MG63 (cell line): ENCODE measurements around the gene GDF2. TPM values are rescaled to one million over a fixed set of nuclear protein-coding genes. Genes with fewer than 3 reads are reported as not detected.

Experiments
- DNase-seq: peaks from one replicate; pipeline ENCODE4 v3.0.0-alpha.2; 2020
- H3K27me3 ChIP-seq: fragments of 250-450 bp; sonication (Bioruptor Pico); 2 replicates; pipeline ENCODE4 v1.5.1; 2020; ENCODE audit warnings: mild to moderate bottlenecking, moderate library complexity
- H3K36me3 ChIP-seq: fragments of 250-450 bp; sonication (Bioruptor Pico); 2 replicates; pipeline ENCODE4 v1.5.1; 2020; ENCODE audit warnings: mild to moderate bottlenecking, moderate library complexity
- H3K4me3 ChIP-seq: fragments of 250-450 bp; sonication (Bioruptor Pico); 2 replicates; pipeline ENCODE4 v1.5.1; 2020; ENCODE audit warnings: mild to moderate bottlenecking, moderate library complexity
- H3K9me3 ChIP-seq: fragments of 250-450 bp; sonication (Bioruptor Pico); 2 replicates; pipeline ENCODE4 v1.5.1; 2020; ENCODE audit warnings: mild to moderate bottlenecking, moderate library complexity
- total RNA-seq: library from RNA; depleted of rRNA; stranded (reverse); fragments of >200 nt; shearing (Covaris generic); gene quantifications from 2 replicates; pipeline ENCODE4 v1.2.3, GENCODE V29; 2014; ENCODE audit warnings: low replicate concordance

The GDF2 gene
- total RNA-seq, 1 experiment from 2014 or later = not detected

DNA sequence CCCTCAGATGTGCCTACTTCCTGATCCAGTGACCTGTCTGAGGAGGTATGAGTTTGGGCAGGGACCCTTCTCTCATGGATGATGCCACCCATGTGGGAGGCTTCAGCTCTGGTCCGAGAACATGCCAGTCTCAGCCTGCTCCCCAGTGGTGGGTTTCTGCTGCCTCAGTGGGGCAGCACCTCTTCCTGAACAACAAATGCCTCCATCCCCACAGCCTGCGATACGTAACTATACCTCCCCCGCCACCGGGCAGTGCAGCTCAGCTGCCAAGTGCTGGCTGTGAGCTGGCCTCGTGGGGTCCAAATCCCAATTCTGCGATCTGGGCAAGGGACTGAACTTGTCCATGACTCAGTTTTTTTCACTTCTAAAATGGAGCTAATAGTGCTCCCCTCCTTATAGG is 19.1 kb upstream of the GDF2 start:
- no peaks in the 10 kb centered on the region for H3K9me3 ChIP-seq
- DNase-seq = no peak
- no peaks in the 10 kb centered on the region for H3K36me3 ChIP-seq
- no peak overlapping the region for H3K4me3 ChIP-seq
- H3K27me3 ChIP-seq = 0 out of 2 replicates have a peak, but pooled peaks cover 3% of the 10 kb centered on the region

GRCh38 chr10:47303866-47304265 is 18.4 kb upstream of the GDF2 start:
- Histone ChIP-seq H3K36me3 (no peaks in the 10 kb centered on the region), H3K27me3 (no peaks in the 10 kb centered on the region), H3K4me3 (no peak overlapping the region), H3K9me3 (no peaks in the 10 kb centered on the region)
- DNase-seq = no peak

GRCh38 chr10:47305566-47305965 is 16.7 kb upstream of the GDF2 start:
- Histone ChIP-seq H3K4me3 (no peak overlapping the region), H3K36me3 (no peaks in the 10 kb centered on the region), H3K27me3 (no peaks in the 10 kb centered on the region), H3K9me3 (no peaks in the 10 kb centered on the region)
- DNase-seq = no peak

- no peaks in the 10 kb centered on the region for H3K27me3 ChIP-seq
- H3K4me3 ChIP-seq = no peak overlapping the region
- DNase-seq = no peak
- H3K9me3 ChIP-seq = no peaks in the 10 kb centered on the region
- no peaks in the 10 kb centered on the region for H3K36me3 ChIP-seq
These were observed 15.7 kb upstream of the GDF2 start for GRCh38 chr10:47306387-47307210.

DNA sequence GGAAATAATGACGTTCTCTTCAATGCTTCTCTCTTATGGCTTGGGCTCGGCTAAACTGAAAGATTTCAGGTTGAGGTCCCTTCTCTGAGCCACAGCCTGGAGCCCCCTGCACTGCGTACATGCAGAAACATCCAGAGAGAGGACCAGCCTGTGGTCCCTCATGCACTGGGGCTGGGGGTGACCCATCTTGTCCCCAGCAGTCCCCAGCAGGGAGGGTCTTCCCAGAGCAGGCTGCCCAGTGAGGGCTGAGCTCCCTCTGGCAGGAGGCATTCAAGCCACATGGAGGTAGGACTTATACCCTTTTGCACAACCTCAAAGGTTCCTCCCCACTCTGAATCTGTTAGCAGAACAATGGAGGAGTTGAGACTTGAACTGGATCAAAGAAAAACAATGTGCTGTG is 14.9 kb upstream of the GDF2 start:
- no peak for DNase-seq
- no peaks in the 10 kb centered on the region for H3K36me3 ChIP-seq
- no peaks in the 10 kb centered on the region for H3K27me3 ChIP-seq
- no peak overlapping the region for H3K4me3 ChIP-seq
- no peaks in the 10 kb centered on the region for H3K9me3 ChIP-seq

DNA sequence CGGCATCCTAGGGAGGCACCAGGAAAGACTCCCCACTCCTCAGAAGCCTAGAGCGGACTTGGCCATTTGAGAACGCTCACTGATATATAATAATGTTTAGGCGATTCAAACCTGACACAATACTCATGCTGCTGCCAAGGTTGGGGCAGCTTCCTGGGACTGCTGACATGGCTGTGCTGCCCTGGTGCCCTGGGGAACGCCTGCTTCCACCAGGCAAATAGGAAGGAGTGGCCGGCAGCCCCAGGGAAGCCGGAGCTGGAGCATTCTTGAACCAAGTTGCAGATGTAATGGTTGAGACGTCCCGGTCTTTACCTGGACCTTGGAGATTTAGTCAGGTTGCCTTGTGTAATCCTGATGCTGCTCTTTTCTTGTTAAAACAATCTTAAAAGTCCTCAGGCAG is 13.5 kb upstream of the GDF2 start:
- DNase-seq = no peak
- Histone ChIP-seq H3K27me3 (no peaks in the 10 kb centered on the region), H3K36me3 (no peaks in the 10 kb centered on the region), H3K4me3 (no peak overlapping the region), H3K9me3 (no peaks in the 10 kb centered on the region)

- Histone ChIP-seq H3K4me3 (no peak overlapping the region), H3K27me3 (no peaks in the 10 kb centered on the region)
- no peak for DNase-seq
These were observed 12.7 kb upstream of the GDF2 start for GRCh38 chr10:47309408-47310089.

DNA sequence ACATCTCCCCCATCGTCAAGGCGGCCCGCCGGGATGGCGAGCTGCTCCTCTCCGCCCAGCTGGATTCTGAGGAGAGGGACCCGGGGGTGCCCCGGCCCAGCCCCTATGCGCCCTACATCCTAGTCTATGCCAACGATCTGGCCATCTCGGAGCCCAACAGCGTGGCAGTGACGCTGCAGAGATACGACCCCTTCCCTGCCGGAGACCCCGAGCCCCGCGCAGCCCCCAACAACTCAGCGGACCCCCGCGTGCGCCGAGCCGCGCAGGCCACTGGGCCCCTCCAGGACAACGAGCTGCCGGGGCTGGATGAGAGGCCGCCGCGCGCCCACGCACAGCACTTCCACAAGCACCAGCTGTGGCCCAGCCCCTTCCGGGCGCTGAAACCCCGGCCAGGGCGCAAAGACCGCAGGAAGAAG is 12.2 kb upstream of the GDF2 start:
- H3K4me3 ChIP-seq = no peak overlapping the region
- no peak for DNase-seq
- H3K9me3 ChIP-seq = no peaks in the 10 kb centered on the region
- H3K27me3 ChIP-seq = no peaks in the 10 kb centered on the region
- no peaks in the 10 kb centered on the region for H3K36me3 ChIP-seq

More at GRCh38 chr10:47309408-47310089, 12.7 kb upstream of the GDF2 start:
- Histone ChIP-seq H3K36me3 (no peaks in the 10 kb centered on the region), H3K9me3 (no peaks in the 10 kb centered on the region)

DNA sequence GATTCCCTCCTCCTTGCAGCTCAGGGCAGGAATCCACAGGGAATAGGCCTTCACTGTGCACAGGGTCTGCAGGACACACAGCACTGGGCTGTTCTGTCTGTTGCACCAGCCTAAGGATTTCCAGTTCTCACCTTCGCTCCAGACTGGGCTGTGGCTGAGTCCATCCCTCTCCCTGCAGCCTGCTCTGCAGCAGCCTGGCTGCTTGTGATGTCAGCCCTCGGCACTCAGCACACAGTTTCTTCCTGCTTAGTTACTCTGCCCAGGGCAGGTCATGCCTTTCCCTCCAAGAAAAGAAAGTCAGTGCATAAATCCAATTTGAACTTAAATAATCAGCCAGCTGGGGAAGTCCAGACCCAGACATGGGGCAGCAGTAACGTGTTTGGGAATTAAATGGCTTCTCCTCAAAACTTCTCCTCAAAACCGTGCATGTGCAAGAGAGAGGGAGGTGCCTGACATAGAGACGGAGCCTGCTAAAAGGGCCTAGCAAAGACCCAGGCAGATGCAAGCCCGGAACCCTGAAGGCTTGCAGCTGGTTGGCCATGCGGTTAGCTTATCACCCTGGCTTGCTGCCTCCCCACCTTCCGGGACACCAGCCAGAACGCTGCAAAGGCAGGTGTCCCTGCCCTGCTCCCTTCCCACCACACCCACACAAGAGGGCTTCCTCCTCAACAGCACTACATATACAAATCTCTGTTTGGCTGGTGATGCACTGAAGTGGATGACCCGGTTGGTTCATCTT is 10.9 kb upstream of the GDF2 start:
- H3K9me3 ChIP-seq = no peaks in the 10 kb centered on the region
- no peaks in the 10 kb centered on the region for H3K27me3 ChIP-seq
- no peak overlapping the region for H3K4me3 ChIP-seq
- no peak for DNase-seq
- H3K36me3 ChIP-seq = no peaks in the 10 kb centered on the region

DNA sequence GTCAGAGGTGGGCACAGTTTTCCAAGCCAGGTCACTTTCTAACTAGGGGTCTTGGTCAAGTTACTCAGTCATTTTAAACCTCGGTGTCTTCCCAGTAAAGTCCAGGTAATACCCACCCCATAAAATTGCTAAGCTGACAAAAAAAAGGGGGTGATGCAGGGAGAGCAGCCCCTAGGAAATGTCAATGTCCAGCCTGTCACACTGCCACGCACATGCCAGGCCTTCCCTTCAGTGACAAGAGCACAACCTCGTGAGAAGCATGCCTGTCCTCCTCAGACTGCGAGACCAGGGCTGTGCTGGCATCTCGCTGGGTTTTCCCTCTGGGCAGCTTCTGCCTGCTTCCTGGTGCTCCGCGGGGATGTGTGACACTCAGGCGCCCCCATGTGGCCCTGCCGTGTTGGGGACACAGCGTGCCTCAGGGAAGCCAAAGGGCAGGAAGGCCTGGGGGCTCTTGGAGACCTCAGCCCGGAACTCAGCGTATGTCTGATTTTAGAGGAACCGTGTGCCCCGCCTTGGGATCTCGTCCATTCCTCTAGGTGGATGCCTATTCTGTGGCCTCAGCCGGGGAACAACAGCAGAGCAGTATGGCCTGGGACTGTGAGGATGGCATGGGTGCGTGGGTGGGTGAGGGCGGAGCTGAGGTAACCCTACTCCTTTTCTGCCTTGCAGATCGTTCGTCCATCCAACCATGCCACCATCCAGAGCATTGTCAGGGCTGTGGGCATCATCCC is 10.2 kb upstream of the GDF2 start:
- Histone ChIP-seq H3K36me3 (no peaks in the 10 kb centered on the region), H3K27me3 (no peaks in the 10 kb centered on the region), H3K4me3 (no peak overlapping the region), H3K9me3 (no peaks in the 10 kb centered on the region)
- peak; percentile 73 for DNase-seq

DNA sequence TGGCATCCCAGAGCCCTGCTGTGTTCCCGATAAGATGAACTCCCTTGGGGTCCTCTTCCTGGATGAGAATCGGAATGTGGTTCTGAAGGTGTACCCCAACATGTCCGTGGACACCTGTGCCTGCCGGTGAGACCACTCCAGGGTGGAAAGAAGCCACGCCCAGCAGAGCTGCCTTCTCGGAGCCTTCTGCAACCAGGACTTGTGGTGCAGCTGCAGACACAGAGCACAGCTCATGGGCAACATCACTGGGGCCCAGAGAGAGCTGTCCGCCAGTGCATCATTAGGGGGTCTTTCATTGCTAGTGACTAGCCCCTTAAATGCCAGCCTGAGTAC is 9.6 kb upstream of the GDF2 start:
- H3K9me3 ChIP-seq = no peaks in the 10 kb centered on the region
- DNase-seq = no peak
- H3K4me3 ChIP-seq = no peak overlapping the region
- no peaks in the 10 kb centered on the region for H3K36me3 ChIP-seq
- H3K27me3 ChIP-seq = no peaks in the 10 kb centered on the region

DNA sequence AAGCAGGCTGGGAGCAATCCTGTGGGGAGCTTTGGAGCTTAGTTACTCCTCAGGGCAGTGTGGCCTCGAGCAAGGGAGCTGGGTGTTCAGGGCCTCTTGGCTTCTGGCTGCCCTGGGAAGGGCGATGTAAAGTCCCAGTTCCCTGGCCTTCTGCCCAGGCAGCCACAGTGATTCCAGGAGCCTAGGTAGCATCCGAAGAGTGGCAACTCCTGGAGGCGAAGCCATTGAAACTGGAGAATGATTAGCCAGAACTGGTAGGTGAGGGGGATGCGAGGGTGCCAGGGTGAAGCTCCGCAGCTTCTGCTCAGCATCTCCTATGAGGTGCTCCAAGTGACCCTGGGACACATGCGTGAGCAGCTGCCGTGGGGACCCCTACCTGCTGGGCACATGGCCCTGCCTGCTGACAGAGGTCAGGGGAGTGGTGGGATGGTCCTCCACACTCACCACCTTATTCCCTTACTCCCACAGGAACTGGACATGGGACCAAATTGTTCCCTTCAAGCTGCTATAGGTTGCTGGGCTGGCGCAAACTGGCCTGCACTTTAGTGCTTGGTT is 7.8 kb upstream of the GDF2 start:
- Histone ChIP-seq H3K9me3 (no peaks in the 10 kb centered on the region), H3K27me3 (no peaks in the 10 kb centered on the region), H3K4me3 (no peak overlapping the region), H3K36me3 (no peaks in the 10 kb centered on the region)
- DNase-seq = no peak

GRCh38 chr10:47315421-47315820 is 6.8 kb upstream of the GDF2 start:
- Histone ChIP-seq H3K27me3 (no peaks in the 10 kb centered on the region), H3K36me3 (no peaks in the 10 kb centered on the region), H3K4me3 (no peak overlapping the region), H3K9me3 (no peaks in the 10 kb centered on the region)
- no peak for DNase-seq

DNA sequence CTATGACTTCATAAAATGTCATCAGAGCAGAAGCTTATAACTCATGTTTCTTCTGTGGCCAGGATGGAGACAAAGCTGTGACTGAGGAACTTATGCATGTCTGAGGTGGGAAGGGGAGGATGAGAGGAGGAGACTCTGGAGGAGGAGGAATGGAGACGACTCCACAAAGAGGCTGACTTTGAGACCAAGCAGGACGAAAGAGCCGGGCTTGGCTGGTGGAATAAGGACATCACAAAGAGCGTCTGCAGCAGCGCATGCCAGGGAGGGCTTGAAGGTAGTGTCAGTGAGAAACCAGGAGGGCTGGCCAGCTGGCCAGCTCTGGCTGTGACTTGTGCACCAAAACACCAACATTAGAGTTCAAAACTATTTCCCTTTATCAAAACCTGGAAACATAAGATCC is 6.1 kb upstream of the GDF2 start:
- Histone ChIP-seq H3K36me3 (no peaks in the 10 kb centered on the region), H3K27me3 (no peaks in the 10 kb centered on the region), H3K4me3 (no peak overlapping the region), H3K9me3 (no peaks in the 10 kb centered on the region)
- DNase-seq = no peak

GRCh38 chr10:47317251-47317650 is 5.0 kb upstream of the GDF2 start:
- no peak overlapping the region for H3K4me3 ChIP-seq
- no peak for DNase-seq
- H3K9me3 ChIP-seq = no peaks in the 10 kb centered on the region
- no peaks in the 10 kb centered on the region for H3K36me3 ChIP-seq
- no peaks in the 10 kb centered on the region for H3K27me3 ChIP-seq

DNA sequence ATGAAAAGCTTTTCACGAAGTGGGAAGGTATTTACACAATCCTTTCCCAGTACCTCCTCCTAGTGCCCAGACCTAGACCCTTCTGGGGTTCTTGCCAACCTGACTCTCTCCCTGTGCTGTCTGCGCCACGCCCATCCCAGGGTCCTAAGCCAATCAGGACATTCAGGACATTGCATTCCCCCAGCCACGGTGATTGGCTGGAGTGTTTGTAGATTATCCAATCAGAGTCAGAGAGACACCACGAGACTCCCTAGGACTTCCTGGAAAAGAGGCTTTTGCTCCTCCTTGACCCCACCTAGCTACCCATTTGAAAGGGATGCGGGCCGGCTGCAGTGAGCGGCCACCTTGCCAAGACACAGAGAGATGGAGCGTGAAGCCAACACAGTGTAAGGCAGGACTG is 3.5 kb upstream of the GDF2 start:
- Histone ChIP-seq H3K27me3 (no peaks in the 10 kb centered on the region), H3K4me3 (no peak overlapping the region), H3K9me3 (no peaks in the 10 kb centered on the region), H3K36me3 (no peaks in the 10 kb centered on the region)
- DNase-seq = peak; percentile 19

GRCh38 chr10:47319784-47320183 is 2.5 kb upstream of the GDF2 start:
- Histone ChIP-seq H3K27me3 (no peaks in the 10 kb centered on the region), H3K9me3 (no peaks in the 10 kb centered on the region), H3K4me3 (no peak overlapping the region), H3K36me3 (no peaks in the 10 kb centered on the region)
- DNase-seq = no peak
